ENCODE results near the gene CXCR6. TPM values are rescaled to one million over a fixed set of nuclear protein-coding genes. Genes with fewer than 3 reads are reported as not detected.

CXCR6 gene
- total RNA-seq, 1 experiment from 2014 or later: not detected

GRCh38 chr3:45984331-45985312 is 41.4 kb downstream of the CXCR6 start:
- BruUV-seq (replicated peaks): no TSS peak
- no peak for DNase-seq (ENCODE audit: unreplicated experiment)
- CTCF ChIA-PET: interaction anchor here (0.5 kb wide), 1 partner anchor 80 kb away, joined by 3 read pairs; no protein-coding TSS in a partner anchor
- no peaks in the 10 kb centered on the region for H3K9me3 Mint-ChIP-seq (ENCODE audit: unreplicated experiment)
- POLR2A ChIA-PET: interaction anchor here (0.9 kb wide), 1 partner anchor 9 kb away, joined by 3 read pairs; no protein-coding TSS in a partner anchor
- peaks cover 34% of the 10 kb centered on the region for H3K4me1 Mint-ChIP-seq (ENCODE audit: insufficient read depth, unreplicated experiment)
- no peak overlapping the region for H3K4me3 Mint-ChIP-seq (ENCODE audit: unreplicated experiment)
- TF ChIP-seq CTCF (IDR thresholded peaks at IDR 0.05; ENCODE audit: unreplicated experiment): no peak
- no peak overlapping the region for H3K27ac Mint-ChIP-seq (ENCODE audit: low read depth, unreplicated experiment)
- no peaks in the 10 kb centered on the region for H3K27me3 Mint-ChIP-seq (ENCODE audit: insufficient read depth, unreplicated experiment)
- intact Hi-C loops (cut with micrococcal nuclease): no loop called here
- H3K36me3 Mint-ChIP-seq (ENCODE audit: insufficient read depth, unreplicated experiment): peaks cover 39% of the 10 kb centered on the region

GRCh38 chr3:45985532-45986302 is 42.5 kb downstream of the CXCR6 start:
- Mint-ChIP-seq H3K36me3 (ENCODE audit: insufficient read depth, unreplicated experiment) (peaks cover 30% of the 10 kb centered on the region), H3K27me3 (ENCODE audit: insufficient read depth, unreplicated experiment) (no peaks in the 10 kb centered on the region), H3K9me3 (ENCODE audit: unreplicated experiment) (no peaks in the 10 kb centered on the region), H3K4me3 (ENCODE audit: unreplicated experiment) (no peak overlapping the region), H3K4me1 (ENCODE audit: insufficient read depth, unreplicated experiment) (peaks cover 35% of the 10 kb centered on the region), H3K27ac (ENCODE audit: low read depth, unreplicated experiment) (peak overlapping the region; percentile 26)
- no peak for TF ChIP-seq CTCF (IDR thresholded peaks at IDR 0.05; ENCODE audit: unreplicated experiment)
- POLR2A ChIA-PET: interaction anchor here (1.0 kb wide), 1 partner anchor 13 kb away, joined by 7 read pairs; no protein-coding TSS in a partner anchor
- no TSS peak for BruUV-seq (replicated peaks)
- CTCF ChIA-PET: no interaction called here
- intact Hi-C loops (cut with micrococcal nuclease): no loop called here
- DNase-seq (ENCODE audit: unreplicated experiment): no peak

- H3K4me3 Mint-ChIP-seq (ENCODE audit: unreplicated experiment): no peak overlapping the region
- peaks cover 35% of the 10 kb centered on the region for H3K4me1 Mint-ChIP-seq (ENCODE audit: insufficient read depth, unreplicated experiment)
- TF ChIP-seq CTCF (IDR thresholded peaks at IDR 0.05; ENCODE audit: unreplicated experiment): no peak
- H3K36me3 Mint-ChIP-seq (ENCODE audit: insufficient read depth, unreplicated experiment): peaks cover 23% of the 10 kb centered on the region
- BruUV-seq (replicated peaks): no TSS peak
- POLR2A ChIA-PET: interaction anchor here (0.6 to 1.0 kb wide), 2 partner anchors 14 to 1173 kb away, joined by 3 to 7 read pairs; no protein-coding TSS in a partner anchor
- CTCF ChIA-PET: no interaction called here
- peak overlapping the region; percentile 26 for H3K27ac Mint-ChIP-seq (ENCODE audit: low read depth, unreplicated experiment)
- no peaks in the 10 kb centered on the region for H3K27me3 Mint-ChIP-seq (ENCODE audit: insufficient read depth, unreplicated experiment)
- no peaks in the 10 kb centered on the region for H3K9me3 Mint-ChIP-seq (ENCODE audit: unreplicated experiment)
- intact Hi-C loops (cut with micrococcal nuclease): no loop called here
- DNase-seq (ENCODE audit: unreplicated experiment): peak; percentile 59
Measured at GRCh38 chr3:45986303-45986982, 43.2 kb downstream of the CXCR6 start.

All from MCF 10A (cell line).